WTC11 (cell line): ENCODE results near the gene ZNF438.

ENCODE experiments used
- CREM ChIP-seq: sonication (generic); formaldehyde crosslinking; IDR thresholded peaks from 2 replicates; pipeline ENCODE4 v1.8.1; 2022; ENCODE audit warnings: mild to moderate bottlenecking, missing genetic modification reagents, moderate library complexity
- CTCF ChIP-seq: fragments of 200-600 bp; IDR thresholded peaks from 2 replicates; pipeline ENCODE4 v1.8.0; 2022; ENCODE audit warnings: antibody characterized with exemption
- ETV6 ChIP-seq: sonication (generic); formaldehyde crosslinking; IDR thresholded peaks from 2 replicates; pipeline ENCODE4 v1.8.1; 2022; ENCODE audit warnings: mild to moderate bottlenecking, missing genetic modification reagents
- HMGXB4 ChIP-seq: sonication (generic); formaldehyde crosslinking; IDR thresholded peaks from 2 replicates; pipeline ENCODE4 v1.8.1; 2023; ENCODE audit warnings: mild to moderate bottlenecking, moderate library complexity, missing genetic modification reagents
- NFYB ChIP-seq: sonication (generic); formaldehyde crosslinking; conservative IDR thresholded peaks from 2 replicates; pipeline ENCODE4 v1.8.0; 2022; ENCODE audit warnings: low read depth, missing genetic modification reagents
- NR2C2 ChIP-seq: sonication (generic); formaldehyde crosslinking; IDR thresholded peaks from 2 replicates; pipeline ENCODE4 v1.8.0; 2022; ENCODE audit warnings: mild to moderate bottlenecking, missing genetic modification reagents
- SP1 ChIP-seq: sonication (generic); formaldehyde crosslinking; conservative IDR thresholded peaks from 2 replicates; pipeline ENCODE4 v1.8.1; 2022; ENCODE audit warnings: missing genetic modification reagents
- TCF7 ChIP-seq: sonication (generic); formaldehyde crosslinking; IDR thresholded peaks from 2 replicates; pipeline ENCODE4 v1.8.0; 2022; ENCODE audit warnings: mild to moderate bottlenecking, low read depth, missing genetic modification reagents, moderate library complexity
- ZNF396 ChIP-seq: fragments of 250-450 bp; sonication (Bioruptor Pico); IDR thresholded peaks from 2 replicates; pipeline ENCODE4 v1.8.0; 2021; ENCODE audit warnings: mild to moderate bottlenecking, moderate library complexity, borderline replicate concordance
- ZNF423 ChIP-seq: fragments of 250-450 bp; sonication (Bioruptor Pico); IDR thresholded peaks from 2 replicates; pipeline ENCODE4 v2.1.2; 2022; ENCODE audit warnings: mild to moderate bottlenecking, moderate library complexity
- ZNF671 ChIP-seq: fragments of 250-450 bp; sonication (Bioruptor Pico); IDR thresholded peaks from 2 replicates; pipeline ENCODE4 v1.8.0; 2021; ENCODE audit warnings: mild to moderate bottlenecking
- TF ChIP-seq, protein P1 (sequence below): sonication (generic); formaldehyde crosslinking; IDR thresholded peaks from 2 replicates; pipeline ENCODE4 v1.8.0; 2022; ENCODE audit warnings: mild to moderate bottlenecking, missing genetic modification reagents
- TF ChIP-seq, protein P2 (sequence below): sonication (generic); formaldehyde crosslinking; conservative IDR thresholded peaks from 2 replicates; pipeline ENCODE4 v1.8.1; 2022; ENCODE audit warnings: mild to moderate bottlenecking, missing genetic modification reagents
- TF ChIP-seq, protein P3 (sequence below): sonication (generic); formaldehyde crosslinking; IDR thresholded peaks from 2 replicates; pipeline ENCODE4 v1.8.1; 2022; ENCODE audit warnings: low read depth, mild to moderate bottlenecking, moderate library complexity, missing genetic modification reagents, borderline replicate concordance

DNA sequence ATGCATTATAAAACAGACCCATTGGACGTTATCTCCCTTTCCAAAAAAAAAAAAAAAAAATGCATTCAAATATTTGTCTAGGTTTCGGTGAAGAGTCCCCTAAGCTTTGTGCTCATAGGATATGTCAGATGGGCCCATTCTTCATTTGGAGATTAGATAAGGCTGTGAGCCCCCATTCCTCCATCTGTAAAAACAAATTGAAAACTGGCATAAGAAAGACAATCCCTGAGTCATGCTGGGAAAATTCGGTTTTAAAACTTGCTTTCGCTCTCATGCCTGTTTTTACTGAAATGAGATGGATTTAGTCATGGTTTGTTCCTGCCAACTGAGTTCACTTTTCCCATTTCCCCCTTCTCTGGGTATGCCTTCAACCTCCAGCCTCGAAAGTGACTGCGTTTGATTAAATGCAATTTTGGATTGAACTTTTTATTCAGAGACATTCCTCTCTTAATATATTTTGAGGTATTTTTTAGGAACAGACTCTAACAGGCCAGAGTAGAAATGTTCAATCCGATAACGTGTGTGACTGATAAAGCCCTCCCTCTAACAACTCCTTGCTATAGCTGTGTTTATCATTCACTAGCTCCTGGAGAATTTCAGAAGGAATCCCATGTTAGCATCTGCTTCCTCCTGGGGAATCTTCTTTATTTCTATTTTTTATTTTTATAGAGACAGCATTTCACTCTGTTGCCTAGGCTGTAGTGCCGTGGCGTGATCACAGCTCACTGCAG, 211.2 kb downstream of the ZNF438 start:
- TF ChIP-seq, protein P1, sequence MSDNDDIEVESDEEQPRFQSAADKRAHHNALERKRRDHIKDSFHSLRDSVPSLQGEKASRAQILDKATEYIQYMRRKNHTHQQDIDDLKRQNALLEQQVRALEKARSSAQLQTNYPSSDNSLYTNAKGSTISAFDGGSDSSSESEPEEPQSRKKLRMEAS (CRISPR knock-in tag): no peak
- TF ChIP-seq, protein P2, sequence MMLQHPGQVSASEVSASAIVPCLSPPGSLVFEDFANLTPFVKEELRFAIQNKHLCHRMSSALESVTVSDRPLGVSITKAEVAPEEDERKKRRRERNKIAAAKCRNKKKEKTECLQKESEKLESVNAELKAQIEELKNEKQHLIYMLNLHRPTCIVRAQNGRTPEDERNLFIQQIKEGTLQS: no peak
- no peak for TF ChIP-seq NFYB (CRISPR knock-in tag)
- no peak for TF ChIP-seq SP1 (CRISPR knock-in tag)
- TF ChIP-seq NR2C2 (CRISPR knock-in tag): no peak
- TF ChIP-seq CTCF: no peak
- no peak for TF ChIP-seq ZNF423 (CRISPR knock-in tag)
- no peak for TF ChIP-seq HMGXB4 (CRISPR knock-in tag)
- no peak for TF ChIP-seq CREM (CRISPR knock-in tag)
- TF ChIP-seq ZNF671 (CRISPR knock-in tag): no peak
- no peak for TF ChIP-seq ETV6
- TF ChIP-seq, protein P3, sequence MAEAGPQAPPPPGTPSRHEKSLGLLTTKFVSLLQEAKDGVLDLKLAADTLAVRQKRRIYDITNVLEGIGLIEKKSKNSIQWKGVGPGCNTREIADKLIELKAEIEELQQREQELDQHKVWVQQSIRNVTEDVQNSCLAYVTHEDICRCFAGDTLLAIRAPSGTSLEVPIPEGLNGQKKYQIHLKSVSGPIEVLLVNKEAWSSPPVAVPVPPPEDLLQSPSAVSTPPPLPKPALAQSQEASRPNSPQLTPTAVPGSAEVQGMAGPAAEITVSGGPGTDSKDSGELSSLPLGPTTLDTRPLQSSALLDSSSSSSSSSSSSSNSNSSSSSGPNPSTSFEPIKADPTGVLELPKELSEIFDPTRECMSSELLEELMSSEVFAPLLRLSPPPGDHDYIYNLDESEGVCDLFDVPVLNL (CRISPR knock-in tag): no peak
- TF ChIP-seq ZNF396 (CRISPR knock-in tag): no peak
- no peak for TF ChIP-seq TCF7 (CRISPR knock-in tag)
